Dermis microvascular lymphatic vessel endothelial cell (primary cell): Measurements from ENCODE around the gene MT2A. TPM values are rescaled to one million over a fixed set of nuclear protein-coding genes. Genes with fewer than 3 reads are reported as not detected.
"Not testable (repeated sequence)": the region's sequence is repeated elsewhere in the genome, so short reads cannot be mapped to it uniquely, and the experiment has no call there.

Experiments
- DNase-seq, 2 donors: peaks; one replicate each; pipeline versions ENCODE4 v3.0.0 to v3.0.0-alpha.2; 2010; ENCODE audit warnings: low read depth in 2 of 2
- total RNA-seq: library from RNA; depleted of rRNA; stranded (reverse); fragments of >200 nt; gene quantifications from 2 replicates; pipeline ENCODE4 v1.2.1, GENCODE V29; 2014

The MT2A gene
- total RNA-seq, 1 donor from 2014 or later, result 46.3 TPM

GRCh38 chr16:56620339-56620897, 12.0 kb downstream of the MT2A start:
- no peak for DNase-seq

GRCh38 chr16:56621665-56622445, 13.5 kb downstream of the MT2A start:
- not testable (repeated sequence) for DNase-seq

GRCh38 chr16:56623184-56623583, 14.8 kb downstream of the MT2A start:
- DNase-seq, result not testable (repeated sequence)

- no peak for DNase-seq
Observed at GRCh38 chr16:56623637-56624036, 15.3 kb downstream of the MT2A start.

GRCh38 chr16:56625140-56625942, 17.0 kb downstream of the MT2A start, which contains the start of gene MT1E:
MT1E (plus strand) TSS chr16:56625781; CDS start chr16:56625852, 71 bp downstream.
- DNase-seq, result peak in 1 of 2 donors; percentile 68

GRCh38 chr16:56625943-56626654, 17.7 kb downstream of the MT2A start:
- DNase-seq, result peak in 1 of 2 donors; percentile 63

GRCh38 chr16:56626685-56627084, 18.3 kb downstream of the MT2A start:
- DNase-seq, result no peak

- DNase-seq, result no peak
Observed at GRCh38 chr16:56628486-56629350, 20.3 kb downstream of the MT2A start.

- DNase-seq, result no peak
Observed at GRCh38 chr16:56629531-56629930, 21.1 kb downstream of the MT2A start.

- DNase-seq, result no peak
Observed at GRCh38 chr16:56630134-56630533, 21.8 kb downstream of the MT2A start.

GRCh38 chr16:56631197-56631596, 22.8 kb downstream of the MT2A start:
- no peak for DNase-seq

- DNase-seq, result no peak
Observed at GRCh38 chr16:56631832-56632155, 23.4 kb downstream of the MT2A start.

GRCh38 chr16:56632156-56632847, 23.9 kb downstream of the MT2A start, which contains the start of gene MT1M:
MT1M (plus strand) TSS chr16:56632659; CDS start chr16:56632732, 73 bp downstream.
- no peak for DNase-seq

GRCh38 chr16:56632848-56633365, 24.5 kb downstream of the MT2A start:
- no peak for DNase-seq

- DNase-seq, result no peak
Observed at GRCh38 chr16:56633535-56633934, 25.2 kb downstream of the MT2A start.

- no peak for DNase-seq
Observed at GRCh38 chr16:56634715-56635440, 26.5 kb downstream of the MT2A start.

- no peak for DNase-seq
Observed at GRCh38 chr16:56635441-56635967, 27.1 kb downstream of the MT2A start.

GRCh38 chr16:56636616-56637413, 28.4 kb downstream of the MT2A start:
- no peak for DNase-seq
